ENCODE data around the gene PCSK5. TPM values are rescaled to one million over a fixed set of nuclear protein-coding genes. Genes with fewer than 3 reads are reported as not detected.

The PCSK5 gene
- total and polyA plus RNA-seq, 4 donors, result 0.58 to 3.6 (median 0.82) TPM

DNA sequence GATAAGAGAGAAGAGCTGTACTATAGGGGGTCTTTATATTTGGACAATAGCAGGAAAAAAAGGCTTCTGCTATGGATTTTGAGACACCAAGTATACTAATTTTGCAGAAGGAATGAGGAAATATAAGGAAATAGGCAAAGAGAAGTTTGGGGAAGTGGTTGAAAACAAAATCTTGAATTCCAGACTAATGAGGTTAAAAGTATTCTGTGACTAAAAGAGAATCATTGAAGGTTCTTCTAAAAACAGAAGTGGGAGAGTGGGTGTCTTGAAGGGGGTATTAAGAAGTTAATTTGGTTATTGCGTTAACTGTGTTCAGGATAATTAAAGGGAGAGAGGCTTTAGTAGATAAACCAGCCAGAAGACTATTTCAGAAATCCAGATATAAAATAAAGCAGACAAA is 355.0 kb downstream of the PCSK5 start:
- 86% methylated on average over 1 of the region's 1 CpG for WGBS
- H3K27ac ChIP-seq (ENCODE audit: low read depth in 1 of 2, low read length in 2 of 2), result no peak overlapping the region
- no peak for DNase-seq (ENCODE audit: low spot score)
- no peaks in the 10 kb centered on the region for H3K4me1 ChIP-seq (ENCODE audit: control insufficient read depth in 4 of 4, insufficient read depth in 4 of 4, low read length in 3 of 4)
- H3K27me3 ChIP-seq (ENCODE audit: control insufficient read depth in 4 of 4, insufficient read depth in 4 of 4, low read length in 3 of 4), result no peaks in the 10 kb centered on the region
- H3K36me3 ChIP-seq (ENCODE audit: control insufficient read depth in 4 of 4, insufficient read depth in 3 of 4, low read depth in 1 of 4, low read length in 3 of 4), result no peaks in the 10 kb centered on the region
- no peak for TF ChIP-seq JUND (IDR thresholded peaks at IDR 0.05)
- TF ChIP-seq HNF4A (conservative IDR thresholded peaks at IDR 0.05), result no peak
- TF ChIP-seq FOXA1 (IDR thresholded peaks at IDR 0.05), result no peak
- no peak for TF ChIP-seq TAF1 (conservative IDR thresholded peaks at IDR 0.05)
- TF ChIP-seq HNF4G (IDR thresholded peaks at IDR 0.05), result no peak
- H3K9me3 ChIP-seq (ENCODE audit: control insufficient read depth in 4 of 4, low read length in 3 of 4), result no peaks in the 10 kb centered on the region
- H3K4me3 ChIP-seq (ENCODE audit: low read depth in 1 of 3, low read length in 3 of 3), result no peak overlapping the region
- H3K9ac ChIP-seq (ENCODE audit: low read depth in 1 of 2, low read length in 2 of 2), result no peak overlapping the region

DNA sequence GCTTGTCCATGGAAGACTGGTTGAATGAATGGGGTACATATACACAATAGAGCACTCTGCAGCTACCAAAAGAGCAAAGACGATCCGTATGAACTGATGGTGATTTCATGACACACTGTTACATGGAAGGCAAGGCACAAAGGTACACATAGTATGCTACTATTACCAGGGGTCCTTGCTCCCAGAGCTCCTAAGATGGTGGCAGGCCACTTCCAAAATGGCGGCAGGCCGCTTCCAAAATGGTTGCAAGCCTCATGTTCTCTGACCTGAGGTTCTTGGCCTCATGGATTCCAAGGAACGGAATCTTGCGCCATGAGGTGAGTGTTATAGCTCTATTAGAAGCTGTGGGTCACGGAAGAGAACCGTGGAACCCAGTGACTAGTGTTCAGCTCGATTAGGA is 356.2 kb downstream of the PCSK5 start:
- no peak for DNase-seq (ENCODE audit: low spot score)
- TF ChIP-seq, protein P1, sequence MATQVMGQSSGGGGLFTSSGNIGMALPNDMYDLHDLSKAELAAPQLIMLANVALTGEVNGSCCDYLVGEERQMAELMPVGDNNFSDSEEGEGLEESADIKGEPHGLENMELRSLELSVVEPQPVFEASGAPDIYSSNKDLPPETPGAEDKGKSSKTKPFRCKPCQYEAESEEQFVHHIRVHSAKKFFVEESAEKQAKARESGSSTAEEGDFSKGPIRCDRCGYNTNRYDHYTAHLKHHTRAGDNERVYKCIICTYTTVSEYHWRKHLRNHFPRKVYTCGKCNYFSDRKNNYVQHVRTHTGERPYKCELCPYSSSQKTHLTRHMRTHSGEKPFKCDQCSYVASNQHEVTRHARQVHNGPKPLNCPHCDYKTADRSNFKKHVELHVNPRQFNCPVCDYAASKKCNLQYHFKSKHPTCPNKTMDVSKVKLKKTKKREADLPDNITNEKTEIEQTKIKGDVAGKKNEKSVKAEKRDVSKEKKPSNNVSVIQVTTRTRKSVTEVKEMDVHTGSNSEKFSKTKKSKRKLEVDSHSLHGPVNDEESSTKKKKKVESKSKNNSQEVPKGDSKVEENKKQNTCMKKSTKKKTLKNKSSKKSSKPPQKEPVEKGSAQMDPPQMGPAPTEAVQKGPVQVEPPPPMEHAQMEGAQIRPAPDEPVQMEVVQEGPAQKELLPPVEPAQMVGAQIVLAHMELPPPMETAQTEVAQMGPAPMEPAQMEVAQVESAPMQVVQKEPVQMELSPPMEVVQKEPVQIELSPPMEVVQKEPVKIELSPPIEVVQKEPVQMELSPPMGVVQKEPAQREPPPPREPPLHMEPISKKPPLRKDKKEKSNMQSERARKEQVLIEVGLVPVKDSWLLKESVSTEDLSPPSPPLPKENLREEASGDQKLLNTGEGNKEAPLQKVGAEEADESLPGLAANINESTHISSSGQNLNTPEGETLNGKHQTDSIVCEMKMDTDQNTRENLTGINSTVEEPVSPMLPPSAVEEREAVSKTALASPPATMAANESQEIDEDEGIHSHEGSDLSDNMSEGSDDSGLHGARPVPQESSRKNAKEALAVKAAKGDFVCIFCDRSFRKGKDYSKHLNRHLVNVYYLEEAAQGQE (IDR thresholded peaks at IDR 0.05), result no peak
- TF ChIP-seq HNF4G (IDR thresholded peaks at IDR 0.05) (no peak), NR2F2 (IDR thresholded peaks at IDR 0.05) (no peak), HNF4A (conservative IDR thresholded peaks at IDR 0.05) (no peak), RXRA (IDR thresholded peaks at IDR 0.05) (no peak), TAF1 (conservative IDR thresholded peaks at IDR 0.05) (no peak), FOXA1 (IDR thresholded peaks at IDR 0.05) (no peak), EGR1 (IDR thresholded peaks at IDR 0.05; ENCODE audit: low read depth in 2 of 2) (no peak), SP1 (IDR thresholded peaks at IDR 0.05) (no peak), GABPA (IDR thresholded peaks at IDR 0.05 in 1 of 2, conservative IDR thresholded peaks at IDR 0.05 in 1 of 2) (no peak), JUND (IDR thresholded peaks at IDR 0.05) (no peak), YY1 (IDR thresholded peaks at IDR 0.05) (no peak), FOXA2 (IDR thresholded peaks at IDR 0.05) (no peak), RAD21 (IDR thresholded peaks at IDR 0.05) (no peak)
- TF ChIP-seq, protein P2, sequence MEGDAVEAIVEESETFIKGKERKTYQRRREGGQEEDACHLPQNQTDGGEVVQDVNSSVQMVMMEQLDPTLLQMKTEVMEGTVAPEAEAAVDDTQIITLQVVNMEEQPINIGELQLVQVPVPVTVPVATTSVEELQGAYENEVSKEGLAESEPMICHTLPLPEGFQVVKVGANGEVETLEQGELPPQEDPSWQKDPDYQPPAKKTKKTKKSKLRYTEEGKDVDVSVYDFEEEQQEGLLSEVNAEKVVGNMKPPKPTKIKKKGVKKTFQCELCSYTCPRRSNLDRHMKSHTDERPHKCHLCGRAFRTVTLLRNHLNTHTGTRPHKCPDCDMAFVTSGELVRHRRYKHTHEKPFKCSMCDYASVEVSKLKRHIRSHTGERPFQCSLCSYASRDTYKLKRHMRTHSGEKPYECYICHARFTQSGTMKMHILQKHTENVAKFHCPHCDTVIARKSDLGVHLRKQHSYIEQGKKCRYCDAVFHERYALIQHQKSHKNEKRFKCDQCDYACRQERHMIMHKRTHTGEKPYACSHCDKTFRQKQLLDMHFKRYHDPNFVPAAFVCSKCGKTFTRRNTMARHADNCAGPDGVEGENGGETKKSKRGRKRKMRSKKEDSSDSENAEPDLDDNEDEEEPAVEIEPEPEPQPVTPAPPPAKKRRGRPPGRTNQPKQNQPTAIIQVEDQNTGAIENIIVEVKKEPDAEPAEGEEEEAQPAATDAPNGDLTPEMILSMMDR (IDR thresholded peaks at IDR 0.05; ENCODE audit: low read depth, low read length, missing input control), result no peak
- TF ChIP-seq, protein P3, sequence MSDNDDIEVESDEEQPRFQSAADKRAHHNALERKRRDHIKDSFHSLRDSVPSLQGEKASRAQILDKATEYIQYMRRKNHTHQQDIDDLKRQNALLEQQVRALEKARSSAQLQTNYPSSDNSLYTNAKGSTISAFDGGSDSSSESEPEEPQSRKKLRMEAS (IDR thresholded peaks at IDR 0.05), result no peak
- TF ChIP-seq, protein P4, sequence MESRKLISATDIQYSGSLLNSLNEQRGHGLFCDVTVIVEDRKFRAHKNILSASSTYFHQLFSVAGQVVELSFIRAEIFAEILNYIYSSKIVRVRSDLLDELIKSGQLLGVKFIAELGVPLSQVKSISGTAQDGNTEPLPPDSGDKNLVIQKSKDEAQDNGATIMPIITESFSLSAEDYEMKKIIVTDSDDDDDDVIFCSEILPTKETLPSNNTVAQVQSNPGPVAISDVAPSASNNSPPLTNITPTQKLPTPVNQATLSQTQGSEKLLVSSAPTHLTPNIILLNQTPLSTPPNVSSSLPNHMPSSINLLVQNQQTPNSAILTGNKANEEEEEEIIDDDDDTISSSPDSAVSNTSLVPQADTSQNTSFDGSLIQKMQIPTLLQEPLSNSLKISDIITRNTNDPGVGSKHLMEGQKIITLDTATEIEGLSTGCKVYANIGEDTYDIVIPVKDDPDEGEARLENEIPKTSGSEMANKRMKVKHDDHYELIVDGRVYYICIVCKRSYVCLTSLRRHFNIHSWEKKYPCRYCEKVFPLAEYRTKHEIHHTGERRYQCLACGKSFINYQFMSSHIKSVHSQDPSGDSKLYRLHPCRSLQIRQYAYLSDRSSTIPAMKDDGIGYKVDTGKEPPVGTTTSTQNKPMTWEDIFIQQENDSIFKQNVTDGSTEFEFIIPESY (IDR thresholded peaks at IDR 0.05), result no peak
- WGBS, result 95% methylated on average over 9 of the region's 9 CpGs
- no peak overlapping the region for H3K4me3 ChIP-seq (ENCODE audit: low read depth in 1 of 3, low read length in 3 of 3)
- no peaks in the 10 kb centered on the region for H3K9me3 ChIP-seq (ENCODE audit: control insufficient read depth in 4 of 4, low read length in 3 of 4)
- no peak overlapping the region for H3K27ac ChIP-seq (ENCODE audit: low read depth in 1 of 2, low read length in 2 of 2)
- H3K4me1 ChIP-seq (ENCODE audit: control insufficient read depth in 4 of 4, insufficient read depth in 4 of 4, low read length in 3 of 4), result no peaks in the 10 kb centered on the region
- H3K9ac ChIP-seq (ENCODE audit: low read depth in 1 of 2, low read length in 2 of 2), result no peak overlapping the region
- no peaks in the 10 kb centered on the region for H3K36me3 ChIP-seq (ENCODE audit: control insufficient read depth in 4 of 4, insufficient read depth in 3 of 4, low read depth in 1 of 4, low read length in 3 of 4)
- no peaks in the 10 kb centered on the region for H3K27me3 ChIP-seq (ENCODE audit: control insufficient read depth in 4 of 4, insufficient read depth in 4 of 4, low read length in 3 of 4)
